ENCODE measurements around the gene SH3BP1.

SH3BP1 gene

DNA sequence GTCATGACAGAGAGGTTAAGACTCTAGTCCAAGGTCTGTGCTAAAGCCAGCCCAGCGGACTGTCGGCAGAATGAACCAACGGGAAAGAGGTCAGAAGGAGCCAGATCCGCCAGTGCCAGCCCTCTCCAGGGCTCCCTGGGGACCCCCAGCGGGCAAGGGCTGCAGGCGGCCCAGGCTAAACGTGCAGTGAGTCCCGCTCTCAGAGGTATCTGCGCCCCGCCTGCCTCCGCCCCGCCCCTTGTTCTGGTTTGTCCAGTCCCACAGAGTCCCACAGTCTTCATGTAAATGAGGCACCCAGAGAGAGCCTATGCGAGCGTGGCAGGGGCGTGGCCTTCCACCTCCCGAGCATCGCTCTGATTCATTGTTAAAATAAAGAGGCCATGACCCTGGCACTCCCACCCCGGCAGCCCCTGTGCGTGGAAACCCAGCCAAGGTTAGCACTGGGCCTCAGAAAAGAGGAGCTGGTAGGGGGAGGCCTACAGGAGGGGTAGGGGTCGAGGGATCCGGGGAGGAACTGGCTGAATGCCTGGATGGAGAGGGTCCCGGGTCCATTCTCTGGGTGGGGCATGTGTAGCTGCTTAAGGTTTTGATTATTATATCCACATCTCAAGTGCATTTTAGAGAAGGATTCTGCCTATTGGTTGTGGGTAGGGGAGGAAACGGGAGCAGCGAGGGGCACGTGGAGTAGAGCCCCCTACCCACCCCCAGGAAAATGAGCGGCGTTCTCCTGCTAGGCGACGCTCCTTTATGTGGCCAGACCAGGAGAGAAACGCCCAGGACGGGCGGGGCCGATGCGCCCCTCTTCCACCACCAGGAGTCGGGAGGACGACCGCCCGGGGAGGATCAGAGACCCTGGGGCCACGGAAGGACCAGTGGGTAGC, 57.4 kb downstream of the SH3BP1 start, which contains the start of gene TRIOBP:
TSS of gene TRIOBP (plus strand) at position 392 of the 881 bp plus-strand sequence. CDS start 4,318 bp downstream, outside the sequence.
- DNase-seq (ENCODE audit: insufficient read length, low spot score): peak; percentile 59
- no peak for FAIRE-seq
- TF ChIP-seq POLR2A (IDR thresholded peaks at IDR 0.05; ENCODE audit: low read depth, low read length): no peak

DNA sequence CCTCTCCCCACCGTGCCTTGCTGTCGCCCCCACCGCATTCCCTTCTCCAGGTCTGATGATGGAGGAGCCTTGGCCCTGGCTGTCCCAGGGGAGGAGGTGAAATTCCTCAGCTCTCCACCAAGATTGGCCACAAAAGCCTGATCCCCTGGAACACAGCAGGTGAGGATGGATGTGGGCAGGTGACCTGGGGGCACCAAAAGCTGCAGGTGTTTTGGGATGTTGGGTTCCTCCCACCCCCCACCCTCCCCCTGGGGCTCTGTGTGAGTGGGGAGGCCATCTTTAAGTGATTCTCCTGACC, 58.0 kb downstream of the SH3BP1 start:
- FAIRE-seq: no peak
- no peak for TF ChIP-seq POLR2A (IDR thresholded peaks at IDR 0.05; ENCODE audit: low read depth, low read length)
- DNase-seq (ENCODE audit: insufficient read length, low spot score): no peak

DNA sequence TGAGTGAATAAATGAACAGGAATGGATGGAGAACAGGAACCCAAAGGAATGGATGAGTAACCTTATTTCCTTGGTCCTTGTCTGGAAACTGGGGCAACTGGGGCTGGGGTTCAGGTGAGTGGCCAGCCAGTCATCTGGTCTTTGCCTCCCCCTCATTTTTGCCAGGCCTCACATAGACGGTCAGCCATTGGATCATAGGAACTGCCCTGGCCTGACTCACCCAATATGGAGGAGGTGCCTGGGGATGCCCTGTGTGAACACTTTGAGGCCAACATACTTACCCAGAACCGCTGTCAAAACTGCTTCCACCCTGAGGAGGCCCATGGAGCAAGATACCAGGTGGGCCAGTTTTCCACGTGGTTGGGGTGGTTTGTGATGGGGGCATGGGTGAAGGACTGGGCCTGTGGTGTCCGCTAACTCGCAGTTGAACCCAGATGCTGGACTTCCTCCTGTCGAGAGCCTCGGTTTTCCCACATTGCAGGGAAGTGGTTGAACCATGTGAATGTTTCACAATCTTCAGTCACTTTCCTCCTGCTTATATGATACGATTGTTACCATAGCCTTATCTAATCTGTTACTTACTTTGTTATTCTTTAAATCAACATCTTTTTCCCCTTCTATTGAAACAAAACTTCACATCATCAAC, 61.8 kb downstream of the SH3BP1 start:
- DNase-seq (ENCODE audit: insufficient read length, low spot score): no peak
- FAIRE-seq: no peak
- no peak for TF ChIP-seq POLR2A (IDR thresholded peaks at IDR 0.05; ENCODE audit: low read depth, low read length)

GRCh38 chr22:37703906-37704305, 64.4 kb downstream of the SH3BP1 start:
- DNase-seq (ENCODE audit: insufficient read length, low spot score) (no peak), FAIRE-seq (no peak)
- TF ChIP-seq POLR2A (IDR thresholded peaks at IDR 0.05; ENCODE audit: low read depth, low read length): no peak

DNA sequence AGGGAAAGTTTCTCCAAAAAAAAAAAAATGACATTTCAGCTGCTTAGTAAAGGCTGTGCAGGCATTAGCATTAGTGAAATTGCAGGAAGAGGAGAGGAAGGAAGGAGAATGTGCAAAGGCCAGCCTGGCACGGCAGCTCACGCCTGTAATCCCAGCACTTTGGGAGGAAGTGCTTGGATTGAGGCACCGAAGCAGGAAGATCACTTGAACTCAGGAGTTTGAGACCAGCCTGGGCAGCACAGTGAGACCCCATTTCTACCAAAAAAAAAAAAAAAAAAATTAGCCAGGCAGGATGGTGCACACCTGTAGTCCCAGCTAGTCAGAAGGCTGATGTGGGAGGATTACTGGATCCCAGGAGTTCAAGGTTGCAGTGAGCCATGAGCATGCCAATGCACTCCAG, 65.2 kb downstream of the SH3BP1 start:
- no peak for TF ChIP-seq POLR2A (IDR thresholded peaks at IDR 0.05; ENCODE audit: low read depth, low read length)
- FAIRE-seq (no peak), DNase-seq (ENCODE audit: insufficient read length, low spot score) (no peak)

- DNase-seq (ENCODE audit: insufficient read length, low spot score) (no peak), FAIRE-seq (no peak)
- TF ChIP-seq POLR2A (IDR thresholded peaks at IDR 0.05; ENCODE audit: low read depth, low read length): no peak
These were observed 65.7 kb downstream of the SH3BP1 start for GRCh38 chr22:37705205-37705604.
